ENCODE results near the gene BLVRB. TPM values are rescaled to one million over a fixed set of nuclear protein-coding genes. Genes with fewer than 3 reads are reported as not detected.

Gene BLVRB
- total and polyA plus RNA-seq, 2 of the 8 experiments (the other 6 are each of a cell fraction or from before 2014, with no cell fraction given) = 28.7 to 182 TPM

GRCh38 chr19:40510526-40511115 is 45.1 kb upstream of the BLVRB start:
- Histone ChIP-seq H3K4me2 (ENCODE audit: insufficient read depth in 1 of 2, low read depth in 2 of 2, low read length in 2 of 2) (no peak overlapping the region), H3K23ac (ENCODE audit: insufficient read length) (no peak overlapping the region), H3K27ac (ENCODE audit: low read depth, low read length) (no peak overlapping the region), H2BK20ac (ENCODE audit: low read length) (no peak overlapping the region), H3K4me1 (replicated peaks in 1 of 4; ENCODE audit: control insufficient read depth in 3 of 4, insufficient read depth in 4 of 4, low read length in 3 of 4) (peaks cover 0 to 4% (median 2%) of the 10 kb centered on the region in 4 experiments; a peak in 2 of 7 replicates), H3K9me3 (ENCODE audit: insufficient read depth in 2 of 2, low read depth in 1 of 2, low read length in 1 of 2) (peaks cover 0 to 5% of the 10 kb centered on the region in 2 experiments; a peak in 2 of 4 replicates), H3K36me3 (ENCODE audit: control insufficient read depth in 2 of 4, insufficient read depth in 4 of 4, low read length in 3 of 4) (peaks cover 0 to 4% (median 0%) of the 10 kb centered on the region in 4 experiments; a peak in 1 of 8 replicates), H3K79me2 (ENCODE audit: control insufficient read depth in 1 of 2, insufficient read depth in 2 of 2, low read length in 2 of 2) (no peaks in the 10 kb centered on the region), H2BK5ac (ENCODE audit: low read depth, low read length) (no peak overlapping the region), H3K14ac (ENCODE audit: insufficient read length) (no peak overlapping the region), H2BK12ac (ENCODE audit: low read depth, low read length) (no peak overlapping the region), H3K56ac (replicated peaks; ENCODE audit: insufficient read length, low read depth, low read length) (no peak overlapping the region), H3K79me1 (ENCODE audit: low read depth, low read length) (no peaks in the 10 kb centered on the region), H2BK15ac (ENCODE audit: low read length) (no peak overlapping the region), H4K5ac (ENCODE audit: insufficient read length, low read depth, low read length) (no peak overlapping the region), H2BK120ac (replicated peaks; ENCODE audit: low read depth, low read length) (no peak overlapping the region), H4K20me1 (replicated peaks in 1 of 2; ENCODE audit: control insufficient read depth in 1 of 2, insufficient read depth in 2 of 2, low read length in 2 of 2) (peaks cover 0 to 5% of the 10 kb centered on the region in 2 experiments), H4K91ac (replicated peaks; ENCODE audit: insufficient read length, low read length) (no peak overlapping the region), H3K4me3 (ENCODE audit: extremely low read depth in 1 of 4, insufficient read depth in 2 of 4, low read depth in 3 of 4, low read length in 4 of 4) (no peak overlapping the region), H3K9ac (replicated peaks in 1 of 4; ENCODE audit: extremely low read depth in 1 of 4, low read depth in 3 of 4, low read length in 3 of 4) (no peak overlapping the region), H2AFZ (ENCODE audit: low read length) (no peak overlapping the region), H3K23me2 (ENCODE audit: low read depth, low read length) (peaks cover 8% of the 10 kb centered on the region), H2AK5ac (ENCODE audit: low read depth, low read length) (no peak overlapping the region), H3K4ac (replicated peaks; ENCODE audit: insufficient read length, low read depth, low read length) (no peak overlapping the region), H3K27me3 (replicated peaks in 1 of 4; ENCODE audit: control insufficient read depth in 3 of 4, extremely low read depth in 1 of 4, insufficient read depth in 3 of 4, low read length in 3 of 4) (peaks cover 30 to 52% (median 45%) of the 10 kb centered on the region in 4 experiments), H3K18ac (ENCODE audit: extremely low read depth, low read length) (no peak overlapping the region), H4K8ac (ENCODE audit: extremely low read depth, insufficient read depth, low read length) (no peak overlapping the region)
- WGBS, 2 experiments (ENCODE audit: extremely low coverage in 1 of 2, insufficient coverage in 1 of 2, insufficient read length in 1 of 2, insufficient replicate concordance in 2 of 2, low coverage in 1 of 2, low lambda C conversion rate in 2 of 2, missing lambda C conversion rate in 1 of 2) = 79% methylated on average over 7 of the region's 7 CpGs; no CpG with 5 or more reads in 1 of the 2 experiments
- no peak for TF ChIP-seq CBX5 (IDR thresholded peaks at IDR 0.05; ENCODE audit: low read depth, low read length)
- no peak for TF ChIP-seq SP1 (IDR thresholded peaks at IDR 0.05; ENCODE audit: low read depth, low read length)
- no peak for TF ChIP-seq RFX5 (IDR thresholded peaks at IDR 0.05; ENCODE audit: borderline replicate concordance, low read depth, low read length)
- TF ChIP-seq SP2 (IDR thresholded peaks at IDR 0.05; ENCODE audit: low read length) = no peak
- no peak for TF ChIP-seq BCL11A (IDR thresholded peaks at IDR 0.05; ENCODE audit: low read depth in 2 of 2, low read length in 2 of 2)
- POLR2A ChIA-PET (ENCODE audit: partially characterized antibody) = interaction anchor here (1.6 kb wide), 1 partner anchor 10 kb away, joined by 3 read pairs; no protein-coding TSS in a partner anchor
- DNase-seq (ENCODE audit: low read depth in 1 of 2, low spot score in 2 of 2) (no peak), FAIRE-seq (no peak)
- CTCF ChIA-PET (ENCODE audit: partially characterized antibody) = interaction anchor here (0.8 to 2.3 kb wide), 11 partner anchors 9 to 205 kb away, joined by 3 to 11 read pairs (median 4); partner anchors contain the start of gene BLVRB

Data from H1 (cell line).